ENCODE data around the gene TTC8. TPM values are rescaled to one million over a fixed set of nuclear protein-coding genes. Genes with fewer than 3 reads are reported as not detected.
"Not testable (repeated sequence)": the region's sequence is repeated elsewhere in the genome, so short reads cannot be mapped to it uniquely, and the experiment has no call there.

Gene TTC8
- total RNA-seq (1 to 10 TPM; 2.8 to 3.4 TPM), total RNA-seq (1.7 reads per million in 2 donors)

DNA sequence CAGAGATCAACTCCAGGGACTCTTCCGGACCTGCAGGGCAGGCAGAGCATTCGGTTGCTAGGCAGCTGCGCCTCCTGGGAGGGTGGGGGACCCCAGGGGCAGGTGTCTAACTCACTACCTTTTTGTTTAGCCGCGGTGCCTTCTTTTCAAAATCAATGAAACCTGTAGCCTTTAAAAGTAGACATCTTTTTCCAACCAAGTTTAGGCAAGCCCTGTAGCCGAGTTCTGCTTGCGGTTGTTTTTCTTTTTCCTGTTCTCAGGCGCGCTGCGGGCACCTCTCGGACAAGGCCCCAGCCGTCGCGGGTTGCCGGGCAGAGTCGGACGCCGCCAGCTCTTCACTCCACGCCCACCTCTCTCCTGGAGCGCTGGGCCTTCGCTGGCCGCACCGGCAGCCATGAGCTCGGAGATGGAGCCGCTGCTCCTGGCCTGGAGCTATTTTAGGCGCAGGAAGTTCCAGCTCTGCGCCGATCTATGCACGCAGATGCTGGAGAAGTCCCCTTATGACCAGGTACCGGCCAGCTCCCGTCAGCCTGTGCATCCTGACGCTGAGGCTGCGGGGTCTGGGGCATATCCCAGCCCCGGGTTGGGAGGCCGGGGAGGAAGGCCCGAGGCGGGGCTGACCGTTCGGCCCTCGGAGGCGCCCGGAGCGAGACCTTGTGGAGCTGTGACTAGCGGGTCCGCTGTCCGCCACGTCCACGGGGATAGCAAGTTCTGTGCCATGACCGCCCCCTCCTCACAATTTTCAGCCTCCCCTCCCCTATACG lies at the start of gene TTC8:
Gene TTC8 (plus strand): TSS at position 338 of the 764 bp plus-strand sequence. CDS start 57 bp downstream, at position 395.
- Mint-ChIP-seq H3K4me3 (peak within 1 kb of the TSS; percentile 87), H3K36me3 (ENCODE audit: low read depth) (no peaks in the 10 kb centered on the region), H3K27ac (peak within 1 kb of the TSS; percentile 97), H3K4me1 (peaks cover 9% of the 10 kb centered on the region), H3K27me3 (peaks cover 13% of the 10 kb centered on the region)
- DNase-seq (peak; percentile 63 to 79 (median 65)), ATAC-seq (peak; percentile 96)
- H3K9me3 ChIP-seq (ENCODE audit: control insufficient read depth, low read length, poor library complexity, severe bottlenecking) = no peaks in the 10 kb centered on the region

DNA sequence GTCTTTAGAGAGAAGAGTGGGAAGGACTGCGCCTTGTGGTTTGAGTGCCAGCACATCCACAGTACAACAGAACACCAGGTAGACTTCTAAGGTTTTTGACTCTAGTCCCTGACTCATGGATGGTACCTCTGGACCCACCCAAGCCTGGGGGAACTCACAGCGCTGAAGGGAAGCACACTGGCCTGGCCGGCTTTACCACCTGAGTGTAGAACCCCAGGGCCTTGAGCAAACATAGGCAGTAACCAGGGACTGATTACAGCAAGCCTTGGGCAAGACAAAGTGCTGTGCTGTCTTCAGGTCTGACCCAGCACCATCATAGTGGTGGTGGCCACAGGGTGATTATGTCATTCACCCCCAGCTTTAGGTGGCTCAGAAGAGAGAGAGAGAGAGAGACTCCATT lies 48.9 kb upstream of the TTC8 start:
- ATAC-seq (no peak), DNase-seq (no peak)
- H3K27ac Mint-ChIP-seq = no peak overlapping the region
- peaks cover 7% of the 10 kb centered on the region for H3K4me1 Mint-ChIP-seq
- no peak overlapping the region for H3K4me3 Mint-ChIP-seq
- H3K36me3 Mint-ChIP-seq (ENCODE audit: low read depth) = peaks cover 5% of the 10 kb centered on the region
- no peaks in the 10 kb centered on the region for H3K9me3 ChIP-seq (ENCODE audit: control insufficient read depth, low read length, poor library complexity, severe bottlenecking)
- H3K27me3 Mint-ChIP-seq = no peaks in the 10 kb centered on the region

DNA sequence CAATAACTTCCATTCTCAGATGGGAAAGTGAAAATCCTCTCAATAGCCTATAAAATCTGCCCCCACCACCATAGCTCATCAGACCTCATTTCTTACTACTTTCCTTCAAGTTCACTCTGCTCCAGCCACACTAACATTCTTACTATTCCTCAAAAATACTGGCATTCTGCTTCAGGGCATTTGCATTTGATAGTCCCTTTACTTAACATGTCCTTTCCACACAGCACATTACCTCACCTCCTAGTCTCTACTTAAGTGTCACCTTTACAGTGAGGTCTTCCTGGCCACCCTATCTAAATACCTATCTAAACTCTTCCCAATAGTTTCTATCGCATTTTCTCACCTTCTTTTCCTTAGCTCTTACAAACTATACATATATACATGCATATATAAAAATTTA lies 38.5 kb upstream of the TTC8 start:
- H3K4me3 Mint-ChIP-seq = no peak overlapping the region
- H3K27ac Mint-ChIP-seq = no peak overlapping the region
- no peak for DNase-seq
- ATAC-seq = no peak
- H3K27me3 Mint-ChIP-seq = no peaks in the 10 kb centered on the region
- H3K36me3 Mint-ChIP-seq (ENCODE audit: low read depth) = peaks cover 3% of the 10 kb centered on the region
- no peaks in the 10 kb centered on the region for H3K9me3 ChIP-seq (ENCODE audit: control insufficient read depth, low read length, poor library complexity, severe bottlenecking)
- peaks cover 7% of the 10 kb centered on the region for H3K4me1 Mint-ChIP-seq

DNA sequence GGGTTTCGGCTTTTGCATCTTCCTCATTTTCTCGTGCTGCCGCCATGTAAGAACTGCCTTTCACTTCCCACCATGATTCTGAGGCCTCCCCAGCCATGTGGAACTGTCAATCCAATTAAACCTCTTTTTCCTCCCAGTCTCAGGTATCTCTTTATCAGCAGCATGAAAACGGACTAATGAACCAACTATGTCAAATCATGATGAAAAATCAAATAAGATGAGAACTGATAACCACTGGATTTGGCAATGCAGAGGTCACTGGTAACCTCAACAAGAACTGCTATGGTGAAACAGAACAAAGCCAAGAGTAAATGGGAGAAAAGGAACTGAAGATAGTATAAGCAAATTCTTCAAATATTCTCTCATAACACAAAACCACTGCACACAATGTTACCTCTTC lies 37.7 kb upstream of the TTC8 start:
- no peaks in the 10 kb centered on the region for H3K9me3 ChIP-seq (ENCODE audit: control insufficient read depth, low read length, poor library complexity, severe bottlenecking)
- H3K4me1 Mint-ChIP-seq = peaks cover 11% of the 10 kb centered on the region
- DNase-seq (no peak), ATAC-seq (no peak)
- no peak overlapping the region for H3K4me3 Mint-ChIP-seq
- no peaks in the 10 kb centered on the region for H3K27me3 Mint-ChIP-seq
- H3K27ac Mint-ChIP-seq = no peak overlapping the region
- H3K36me3 Mint-ChIP-seq (ENCODE audit: low read depth) = peaks cover 3% of the 10 kb centered on the region

DNA sequence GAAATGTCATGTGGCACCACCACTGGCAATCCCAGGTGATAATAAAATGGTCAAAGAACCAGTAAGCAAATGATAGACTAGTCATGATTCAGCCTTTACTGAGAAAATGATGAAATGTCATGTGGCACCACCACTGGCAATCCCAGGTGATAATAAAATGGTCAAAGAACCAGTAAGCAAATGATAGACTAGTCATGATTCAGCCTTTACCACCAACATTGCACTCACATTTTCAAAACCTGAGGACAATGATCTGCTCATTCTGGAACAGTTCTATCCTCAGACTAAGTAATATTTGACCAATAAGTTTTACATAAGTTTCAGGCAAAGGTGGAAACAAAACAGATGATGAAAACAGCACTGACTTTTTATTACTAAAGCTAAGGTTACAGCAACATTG lies 34.9 kb upstream of the TTC8 start:
- not testable (repeated sequence) for H3K4me3 Mint-ChIP-seq; H3K27me3 Mint-ChIP-seq; H3K9me3 ChIP-seq (ENCODE audit: control insufficient read depth, low read length, poor library complexity, severe bottlenecking); H3K36me3 Mint-ChIP-seq (ENCODE audit: low read depth); DNase-seq; H3K27ac Mint-ChIP-seq; ATAC-seq
- H3K4me1 Mint-ChIP-seq = peaks cover 11% of the 10 kb centered on the region

DNA sequence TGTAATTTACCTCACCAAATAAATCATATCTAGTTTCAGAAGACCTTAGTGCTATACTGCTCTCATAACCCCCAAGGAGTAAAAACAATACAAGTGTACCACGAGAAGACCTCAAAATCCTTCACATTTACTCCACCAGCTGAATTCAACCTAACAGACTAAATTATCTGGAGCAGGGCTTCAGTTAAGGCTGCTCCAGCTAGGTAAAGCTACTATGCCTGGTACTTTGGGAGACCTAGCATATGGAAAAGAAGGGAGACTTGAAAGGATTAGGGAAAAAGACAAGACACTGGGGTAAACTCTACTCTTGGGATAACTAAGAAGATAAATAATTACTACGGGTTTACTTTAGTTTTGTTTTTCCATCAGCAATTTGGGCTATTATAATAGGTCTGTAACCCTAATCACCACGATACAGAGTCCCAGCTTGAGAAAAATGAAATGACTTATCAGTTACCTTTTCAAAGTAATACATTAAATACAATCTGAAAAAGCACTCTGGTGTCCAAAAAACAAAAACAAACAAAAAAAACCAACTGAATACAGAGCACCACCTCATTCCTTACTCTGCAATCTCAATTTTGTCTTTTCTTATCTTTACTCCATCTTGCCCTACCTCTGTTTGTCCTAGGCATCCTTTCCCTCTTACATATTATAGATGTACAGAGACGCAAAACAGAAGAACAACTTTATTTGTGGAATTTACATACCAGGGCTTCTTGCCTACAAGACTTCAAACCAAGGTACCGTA lies 33.8 kb upstream of the TTC8 start:
- Mint-ChIP-seq H3K4me3 (peak overlapping the region; percentile 90), H3K4me1 (peaks cover 11% of the 10 kb centered on the region), H3K27ac (peak overlapping the region; percentile 86), H3K36me3 (ENCODE audit: low read depth) (peaks cover 1% of the 10 kb centered on the region), H3K27me3 (no peaks in the 10 kb centered on the region)
- ATAC-seq (no peak), DNase-seq (no peak)
- no peaks in the 10 kb centered on the region for H3K9me3 ChIP-seq (ENCODE audit: control insufficient read depth, low read length, poor library complexity, severe bottlenecking)

DNA sequence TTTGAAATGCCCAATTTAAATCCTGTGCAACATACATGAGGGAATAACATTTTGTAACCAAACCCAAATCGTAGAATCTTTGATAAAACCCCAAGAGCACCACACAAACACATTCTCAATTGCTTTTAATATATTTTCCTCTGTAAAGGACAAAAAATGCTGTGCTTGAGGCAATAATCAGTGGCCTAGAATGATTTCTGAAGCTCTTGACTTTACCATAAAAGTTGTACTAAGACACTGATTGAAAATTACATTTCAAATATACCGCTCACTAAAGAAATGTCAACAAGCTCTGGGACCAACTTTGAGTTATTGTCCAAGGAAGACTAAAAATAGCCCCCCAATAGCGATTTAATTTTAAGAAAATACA lies 33.2 kb upstream of the TTC8 start:
- no peaks in the 10 kb centered on the region for H3K9me3 ChIP-seq (ENCODE audit: control insufficient read depth, low read length, poor library complexity, severe bottlenecking)
- peak overlapping the region; percentile 90 for H3K4me3 Mint-ChIP-seq
- H3K27ac Mint-ChIP-seq = peak overlapping the region; percentile 86
- no peaks in the 10 kb centered on the region for H3K27me3 Mint-ChIP-seq
- no peak for DNase-seq
- peaks cover 11% of the 10 kb centered on the region for H3K4me1 Mint-ChIP-seq
- ATAC-seq = no peak
- H3K36me3 Mint-ChIP-seq (ENCODE audit: low read depth) = no peaks in the 10 kb centered on the region

DNA sequence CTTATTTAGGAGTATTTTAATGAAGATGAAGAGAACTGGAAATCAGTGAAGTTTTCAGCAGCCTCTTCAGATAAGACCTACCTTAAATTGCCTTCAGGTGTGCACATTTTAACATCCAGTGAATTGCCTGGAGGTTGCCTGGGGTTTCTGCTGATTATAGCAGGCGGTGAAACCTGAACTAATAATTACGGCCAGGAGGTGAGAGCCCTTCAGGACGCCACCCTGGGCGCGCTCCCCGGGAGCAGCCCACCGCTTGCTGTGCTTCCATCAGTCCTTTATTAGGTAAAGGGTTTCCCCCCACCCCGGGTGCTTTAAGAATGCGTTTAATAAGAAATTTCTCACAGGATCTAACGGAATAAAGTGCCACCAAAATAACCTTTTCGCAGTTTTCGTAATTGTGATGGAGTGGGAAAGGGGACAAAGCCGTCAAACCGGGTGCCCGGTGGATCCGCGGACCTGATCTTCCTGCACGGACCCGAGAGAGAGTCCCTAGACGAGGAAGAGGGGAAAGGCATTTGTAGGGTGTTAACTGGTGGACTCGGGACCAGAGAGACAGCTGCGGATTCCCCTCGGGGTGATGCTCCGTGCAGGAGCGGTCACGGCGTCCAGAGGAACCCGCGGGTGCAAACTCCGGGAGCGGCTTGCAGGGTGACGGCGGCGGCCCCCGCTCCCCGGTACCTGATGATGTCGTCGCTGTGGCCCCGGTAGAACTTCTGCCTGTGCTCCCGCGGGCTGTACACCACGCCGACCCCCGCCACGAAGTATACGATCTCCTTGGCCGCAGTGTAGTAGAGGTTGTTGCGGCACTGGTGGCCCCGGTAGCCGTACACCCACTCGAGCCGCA lies 32.6 kb upstream of the TTC8 start:
- ATAC-seq (no peak), DNase-seq (no peak)
- no peaks in the 10 kb centered on the region for H3K27me3 Mint-ChIP-seq
- peak overlapping the region; percentile 86 for H3K27ac Mint-ChIP-seq
- no peaks in the 10 kb centered on the region for H3K9me3 ChIP-seq (ENCODE audit: control insufficient read depth, low read length, poor library complexity, severe bottlenecking)
- H3K4me1 Mint-ChIP-seq = peaks cover 11% of the 10 kb centered on the region
- peak overlapping the region; percentile 90 for H3K4me3 Mint-ChIP-seq
- no peaks in the 10 kb centered on the region for H3K36me3 Mint-ChIP-seq (ENCODE audit: low read depth)

DNA sequence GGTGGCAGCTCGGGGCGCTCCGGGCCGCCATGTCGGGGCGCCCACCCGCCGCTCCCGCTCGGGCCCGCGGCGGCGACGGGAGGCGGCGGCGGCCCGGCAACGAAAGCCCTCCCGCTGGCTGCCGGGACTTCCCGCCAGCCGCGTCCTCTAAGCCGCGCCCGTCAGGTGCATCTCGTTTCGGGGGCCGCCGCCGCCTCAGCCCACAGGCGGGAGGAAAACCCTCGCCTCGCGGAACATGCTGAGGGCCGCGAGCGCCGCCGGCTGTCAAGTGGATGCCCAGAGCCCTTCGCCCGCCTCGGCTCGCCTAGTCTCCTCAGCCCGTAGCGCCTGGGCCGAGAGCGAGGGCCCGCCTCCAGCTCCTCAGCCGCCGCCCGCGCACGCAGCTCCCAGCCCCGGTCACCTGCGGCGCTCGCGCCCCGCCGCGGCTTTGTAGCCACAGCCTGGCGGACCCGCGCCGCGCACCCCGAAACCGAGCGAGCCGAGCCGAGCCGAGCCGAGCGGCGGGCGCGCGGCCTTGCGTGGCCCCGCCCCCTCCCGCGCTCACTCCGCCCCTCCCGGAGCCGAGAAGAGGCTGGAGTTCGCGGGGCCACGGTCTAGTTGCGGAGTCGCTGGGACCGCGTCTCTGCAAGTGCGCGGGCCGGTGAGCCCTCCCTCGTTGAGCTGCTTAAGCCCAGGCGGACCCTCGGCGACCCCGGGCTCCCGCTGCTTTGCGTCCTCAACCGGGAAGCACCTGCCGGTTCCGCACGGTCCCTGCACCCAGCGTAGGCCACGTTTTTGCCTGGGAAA lies 31.8 kb upstream of the TTC8 start, which contains the start of gene EML5:
Gene EML5 (minus strand): TSS at position 481 of the 786 bp plus-strand sequence. CDS start 450 bp downstream, at position 31.
- H3K27me3 Mint-ChIP-seq = no peaks in the 10 kb centered on the region
- ATAC-seq (peak; percentile 86), DNase-seq (peak; percentile 77)
- H3K4me3 Mint-ChIP-seq = peak within 1 kb of the TSS; percentile 90
- peaks cover 11% of the 10 kb centered on the region for H3K4me1 Mint-ChIP-seq
- no peaks in the 10 kb centered on the region for H3K9me3 ChIP-seq (ENCODE audit: control insufficient read depth, low read length, poor library complexity, severe bottlenecking)
- H3K36me3 Mint-ChIP-seq (ENCODE audit: low read depth) = no peaks in the 10 kb centered on the region
- H3K27ac Mint-ChIP-seq = peak within 1 kb of the TSS; percentile 86

DNA sequence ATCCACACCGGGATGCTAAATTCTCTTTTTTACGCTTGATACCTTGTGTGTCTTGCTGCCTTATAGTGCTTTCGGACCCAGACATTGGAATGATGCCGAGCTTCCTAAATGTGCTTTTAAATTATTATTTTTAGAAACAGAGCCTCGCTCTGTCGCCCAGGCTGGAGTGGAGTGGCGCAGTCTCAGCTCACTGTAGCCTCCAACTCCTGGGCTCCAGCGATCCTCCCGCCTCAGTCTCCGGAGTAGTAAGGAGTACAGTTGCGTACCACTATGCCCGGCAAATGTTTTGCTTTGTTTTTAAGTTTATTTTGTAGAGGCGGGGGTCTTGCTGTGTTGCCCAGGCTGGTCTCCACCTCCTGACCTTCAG lies 31.2 kb upstream of the TTC8 start:
- Mint-ChIP-seq H3K36me3 (ENCODE audit: low read depth) (no peaks in the 10 kb centered on the region), H3K27ac (peak overlapping the region; percentile 86), H3K27me3 (no peaks in the 10 kb centered on the region), H3K4me3 (peak overlapping the region; percentile 80), H3K4me1 (peaks cover 11% of the 10 kb centered on the region)
- DNase-seq (no peak), ATAC-seq (no peak)
- H3K9me3 ChIP-seq (ENCODE audit: control insufficient read depth, low read length, poor library complexity, severe bottlenecking) = no peaks in the 10 kb centered on the region

DNA sequence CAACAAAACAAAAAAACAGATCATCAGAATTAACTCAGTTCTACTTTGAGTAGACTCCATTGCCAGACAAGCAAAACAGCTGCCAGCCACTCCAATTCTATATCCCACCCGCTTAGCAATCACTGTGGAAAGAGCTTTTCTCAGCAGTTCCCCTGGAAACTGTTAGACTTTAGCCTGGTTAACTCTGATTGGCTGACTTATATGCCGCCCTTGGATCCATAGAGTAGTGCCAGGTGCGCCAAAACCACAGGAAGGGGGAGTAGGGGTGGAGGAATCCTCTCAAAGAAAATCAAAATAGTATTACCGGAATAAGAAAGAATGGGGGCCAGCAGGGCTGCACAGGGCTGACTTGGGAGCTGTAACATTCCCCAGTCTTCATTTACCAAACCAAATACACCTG lies 26.3 kb upstream of the TTC8 start:
- Mint-ChIP-seq H3K27ac (no peak overlapping the region), H3K27me3 (peaks cover 7% of the 10 kb centered on the region), H3K4me3 (no peak overlapping the region), H3K4me1 (peaks cover 3% of the 10 kb centered on the region), H3K36me3 (ENCODE audit: low read depth) (no peaks in the 10 kb centered on the region)
- DNase-seq (no peak), ATAC-seq (no peak)
- no peaks in the 10 kb centered on the region for H3K9me3 ChIP-seq (ENCODE audit: control insufficient read depth, low read length, poor library complexity, severe bottlenecking)

DNA sequence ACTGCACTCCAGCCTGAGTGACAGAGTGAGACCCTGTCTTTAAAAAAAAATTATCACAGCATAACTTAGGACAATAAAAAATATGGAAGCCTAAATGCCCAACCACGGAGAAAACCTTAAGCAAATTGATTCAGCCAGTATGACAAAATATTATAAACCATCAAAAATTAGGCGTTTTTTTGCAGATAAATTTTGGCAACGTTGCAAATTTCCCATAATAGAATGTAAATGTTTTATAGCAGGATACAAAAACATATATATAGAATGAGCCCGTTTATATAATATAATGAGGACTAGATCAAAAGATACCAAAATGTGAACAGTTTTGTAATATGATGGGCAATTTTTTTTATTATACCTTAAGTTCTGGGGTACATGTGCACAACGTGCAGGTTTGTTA lies 24.9 kb upstream of the TTC8 start:
- ATAC-seq (no peak), DNase-seq (no peak)
- H3K36me3 Mint-ChIP-seq (ENCODE audit: low read depth) = no peaks in the 10 kb centered on the region
- H3K9me3 ChIP-seq (ENCODE audit: control insufficient read depth, low read length, poor library complexity, severe bottlenecking) = no peaks in the 10 kb centered on the region
- peaks cover 16% of the 10 kb centered on the region for H3K27me3 Mint-ChIP-seq
- H3K4me3 Mint-ChIP-seq = no peak overlapping the region
- H3K4me1 Mint-ChIP-seq = peaks cover 3% of the 10 kb centered on the region
- no peak overlapping the region for H3K27ac Mint-ChIP-seq

All from T-helper 17 cell (primary cell).